Stimulated activated CD8-positive, alpha-beta memory T cell treated with anti-CD3 and anti-CD28 coated beads, Interleukin-15, amount 100 ng/mL, for 1 hour (primary cell): ENCODE measurements around the gene SKOR2.
"Not testable (repeated sequence)": the region's sequence is repeated elsewhere in the genome, so short reads cannot be mapped to it uniquely, and the experiment has no call there.

ENCODE experiments used
- DNase-seq: peaks from one replicate; pipeline ENCODE4 v3.0.0-alpha.2; 2020; ENCODE audit warnings: low read depth

Gene SKOR2

GRCh38 chr18:47191961-47192360, 59.5 kb downstream of the SKOR2 start:
- no peak for DNase-seq

GRCh38 chr18:47187721-47188120, 63.7 kb downstream of the SKOR2 start:
- no peak for DNase-seq

GRCh38 chr18:47184419-47185050, 66.9 kb downstream of the SKOR2 start:
- no peak for DNase-seq

GRCh38 chr18:47182156-47182555, 69.3 kb downstream of the SKOR2 start:
- DNase-seq = not testable (repeated sequence)

- no peak for DNase-seq
Measured at GRCh38 chr18:47180765-47181164, 70.7 kb downstream of the SKOR2 start.

GRCh38 chr18:47179520-47179919, 71.9 kb downstream of the SKOR2 start:
- no peak for DNase-seq

- peak; percentile 81 for DNase-seq
Measured at GRCh38 chr18:47175898-47176575, 75.4 kb downstream of the SKOR2 start, which contains the start of gene IER3IP1. IER3IP1 (minus strand) TSS chr18:47176364; CDS start chr18:47176277, 87 bp downstream.

- no peak for DNase-seq
Measured at GRCh38 chr18:47175283-47175897, 76.1 kb downstream of the SKOR2 start.

- no peak for DNase-seq
Measured at GRCh38 chr18:47174545-47175116, 76.8 kb downstream of the SKOR2 start.

GRCh38 chr18:47172476-47172875, 79.0 kb downstream of the SKOR2 start:
- no peak for DNase-seq

- DNase-seq = no peak
Measured at GRCh38 chr18:47168913-47169312, 82.5 kb downstream of the SKOR2 start.

- no peak for DNase-seq
Measured at GRCh38 chr18:47168509-47168908, 83.0 kb downstream of the SKOR2 start.

- no peak for DNase-seq
Measured at GRCh38 chr18:47166294-47166693, 85.2 kb downstream of the SKOR2 start.

- no peak for DNase-seq
Measured at GRCh38 chr18:47163241-47163640, 88.2 kb downstream of the SKOR2 start.

- no peak for DNase-seq
Measured at GRCh38 chr18:47160256-47160655, 91.2 kb downstream of the SKOR2 start.

GRCh38 chr18:47158404-47158803, 93.1 kb downstream of the SKOR2 start:
- DNase-seq = not testable (repeated sequence)
